HEK293T (cell line): ENCODE measurements around the gene TARS3.

Source experiments
- CTCF ChIA-PET: fragments of 350-600 bp; formaldehyde crosslinking; extraction: SDS; loops from one replicate; lab custom pipeline; 2021; ENCODE audit warnings: antibody characterized with exemption, inconsistent platforms; lab: Yijun Ruan, JAX
- POLR2A ChIA-PET: fragments of 350-600 bp; formaldehyde crosslinking; extraction: SDS; loops from one replicate; lab custom pipeline; 2020; ENCODE audit warnings: antibody characterized with exemption, inconsistent platforms; lab: Yijun Ruan, JAX
- DNase-seq: peaks from one replicate; pipeline ENCODE4 v3.0.0; 2012; ENCODE audit warnings: mixed read lengths; ENCODE audit errors: extremely low spot score
- ARNT ChIP-seq: fragments of 450-650 bp; IDR thresholded peaks from 2 replicates; pipeline ENCODE4 v1.6.1; 2017; ENCODE audit warnings: mild to moderate bottlenecking
- BHLHE40 ChIP-seq: fragments of 450-650 bp; IDR thresholded peaks from 2 replicates; pipeline ENCODE4 v1.6.1; 2016; ENCODE audit warnings: mild to moderate bottlenecking, moderate library complexity, borderline replicate concordance
- CTBP1 ChIP-seq: fragments of 450-650 bp; IDR thresholded peaks from 2 replicates; pipeline ENCODE4 v1.6.1; 2016; ENCODE audit warnings: borderline replicate concordance
- ELF4 ChIP-seq: fragments of 450-650 bp; IDR thresholded peaks from 2 replicates; pipeline ENCODE4 v1.6.1; 2017; ENCODE audit warnings: antibody characterized with exemption
- FOXA1 ChIP-seq: fragments of 450-650 bp; IDR thresholded peaks from 2 replicates; pipeline ENCODE4 v1.6.1; 2016; ENCODE audit warnings: mild to moderate bottlenecking
- FOXK2 ChIP-seq: fragments of 450-650 bp; IDR thresholded peaks from 2 replicates; pipeline ENCODE4 v1.6.1; 2016; ENCODE audit warnings: mild to moderate bottlenecking
- FOXM1 ChIP-seq: fragments of 450-650 bp; IDR thresholded peaks from 2 replicates; pipeline ENCODE4 v1.6.1; 2017; ENCODE audit warnings: mild to moderate bottlenecking, borderline replicate concordance
- HDGF ChIP-seq: fragments of 450-650 bp; IDR thresholded peaks from 2 replicates; pipeline ENCODE4 v1.6.1; 2017; ENCODE audit warnings: antibody characterized with exemption, borderline replicate concordance
- L3MBTL2 ChIP-seq: fragments of 450-650 bp; conservative IDR thresholded peaks from 2 replicates; pipeline ENCODE4 v1.6.1; 2016; ENCODE audit warnings: mild to moderate bottlenecking
- LEF1 ChIP-seq: fragments of 450-650 bp; IDR thresholded peaks from 2 replicates; pipeline ENCODE4 v1.6.1; 2017; ENCODE audit warnings: mild to moderate bottlenecking, borderline replicate concordance
- NFRKB ChIP-seq: fragments of 450-650 bp; IDR thresholded peaks from 2 replicates; pipeline ENCODE4 v1.6.1; 2016; ENCODE audit warnings: mild to moderate bottlenecking, moderate library complexity
- SP1 ChIP-seq: fragments of 450-650 bp; IDR thresholded peaks from 2 replicates; pipeline ENCODE4 v1.6.1; 2017
- SUZ12 ChIP-seq: fragments of 450-650 bp; IDR thresholded peaks from 2 replicates; pipeline ENCODE4 v1.6.1; 2016; ENCODE audit warnings: mild to moderate bottlenecking
- TARDBP ChIP-seq: fragments of 450-650 bp; IDR thresholded peaks from 2 replicates; pipeline ENCODE4 v1.6.1; 2016
- ZNF384 ChIP-seq: fragments of 450-650 bp; IDR thresholded peaks from 2 replicates; pipeline ENCODE4 v1.6.1; 2016
- TF ChIP-seq, protein P1 (sequence below): fragments of 450-650 bp; IDR thresholded peaks from 2 replicates; pipeline ENCODE4 v1.6.1; 2016

Gene TARS3

DNA sequence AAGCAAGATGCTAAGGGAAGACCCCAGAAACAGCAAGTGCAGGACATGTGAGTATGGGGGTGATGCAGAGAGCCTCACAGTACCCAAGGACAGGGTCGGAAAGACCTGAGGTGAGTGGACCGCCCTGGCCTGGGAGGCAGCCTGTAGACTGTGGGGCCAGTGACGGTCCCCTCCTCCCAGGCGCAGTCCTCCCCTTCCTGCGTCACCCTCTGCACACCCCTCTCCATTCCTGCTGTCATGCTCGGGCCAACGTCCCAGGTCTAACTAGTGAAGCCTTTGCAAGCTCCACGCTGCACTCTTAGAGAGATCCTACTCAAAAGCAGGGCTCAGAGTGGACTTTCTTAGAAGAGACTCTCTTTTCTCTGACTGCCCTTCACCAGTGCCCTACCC is 113.7 kb downstream of the TARS3 start:
- no peak for DNase-seq
- TF ChIP-seq NFRKB, result no peak
- TF ChIP-seq, protein P1, sequence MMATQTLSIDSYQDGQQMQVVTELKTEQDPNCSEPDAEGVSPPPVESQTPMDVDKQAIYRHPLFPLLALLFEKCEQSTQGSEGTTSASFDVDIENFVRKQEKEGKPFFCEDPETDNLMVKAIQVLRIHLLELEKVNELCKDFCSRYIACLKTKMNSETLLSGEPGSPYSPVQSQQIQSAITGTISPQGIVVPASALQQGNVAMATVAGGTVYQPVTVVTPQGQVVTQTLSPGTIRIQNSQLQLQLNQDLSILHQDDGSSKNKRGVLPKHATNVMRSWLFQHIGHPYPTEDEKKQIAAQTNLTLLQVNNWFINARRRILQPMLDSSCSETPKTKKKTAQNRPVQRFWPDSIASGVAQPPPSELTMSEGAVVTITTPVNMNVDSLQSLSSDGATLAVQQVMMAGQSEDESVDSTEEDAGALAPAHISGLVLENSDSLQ, result no peak
- TF ChIP-seq SUZ12, result no peak
- TF ChIP-seq ELF4, result no peak
- no peak for TF ChIP-seq ARNT
- TF ChIP-seq LEF1, result no peak
- no peak for TF ChIP-seq ZNF384
- TF ChIP-seq FOXK2, result no peak
- no peak for TF ChIP-seq SP1
- TF ChIP-seq HDGF, result no peak
- TF ChIP-seq TARDBP, result no peak
- TF ChIP-seq CTBP1, result no peak
- TF ChIP-seq FOXA1, result no peak
- no peak for TF ChIP-seq L3MBTL2
- no peak for TF ChIP-seq FOXM1
- no peak for TF ChIP-seq BHLHE40
- ChIA-PET POLR2A (no interaction called here), CTCF (interaction anchor here (1.0 kb wide), 1 partner anchor 31 kb away, joined by 3 read pairs; no protein-coding TSS in a partner anchor)

GRCh38 chr15:101609742-101610610 is 114.3 kb downstream of the TARS3 start:
- POLR2A ChIA-PET, result no interaction called here
- DNase-seq, result peak; percentile 11
- TF ChIP-seq, protein P1, result no peak
- no peak for TF ChIP-seq FOXK2
- TF ChIP-seq SP1, result no peak
- TF ChIP-seq L3MBTL2, result no peak
- TF ChIP-seq LEF1, result no peak
- no peak for TF ChIP-seq HDGF
- no peak for TF ChIP-seq TARDBP
- TF ChIP-seq ELF4, result no peak
- no peak for TF ChIP-seq ZNF384
- TF ChIP-seq FOXA1, result no peak
- CTCF ChIA-PET, result interaction anchor here (1.0 kb wide), 1 partner anchor 32 kb away, joined by 3 read pairs; no protein-coding TSS in a partner anchor

DNA sequence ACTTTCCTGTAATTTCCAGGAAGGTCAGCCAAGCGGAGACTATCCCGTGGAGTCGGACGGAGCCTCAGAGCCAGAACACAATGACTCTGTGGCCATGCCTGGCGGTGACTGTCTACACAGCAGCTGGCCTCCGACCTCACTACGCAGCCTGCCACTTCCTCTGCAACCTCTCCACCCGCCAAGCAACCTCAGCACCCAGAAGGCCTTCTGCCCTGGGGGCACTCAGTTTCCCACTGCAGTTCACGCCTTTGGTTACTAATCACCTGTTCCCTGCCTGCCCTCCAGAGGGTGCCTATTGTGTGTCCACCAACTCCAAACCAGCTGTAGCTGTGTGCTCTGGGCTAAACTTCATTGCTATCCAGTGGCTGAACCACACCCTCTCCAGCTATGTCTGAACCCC is 116.1 kb downstream of the TARS3 start:
- peak; percentile 27 for DNase-seq
- TF ChIP-seq FOXK2, result no peak
- no peak for TF ChIP-seq SP1
- TF ChIP-seq LEF1, result no peak
- TF ChIP-seq L3MBTL2, result no peak
- TF ChIP-seq SUZ12, result no peak
- TF ChIP-seq HDGF, result no peak
- no peak for TF ChIP-seq NFRKB
- TF ChIP-seq, protein P1, result no peak
- TF ChIP-seq ZNF384, result no peak
- TF ChIP-seq BHLHE40, result no peak
- no peak for TF ChIP-seq FOXA1
- no peak for TF ChIP-seq CTBP1
- no peak for TF ChIP-seq ARNT
- TF ChIP-seq TARDBP, result no peak
- TF ChIP-seq ELF4, result no peak
- no peak for TF ChIP-seq FOXM1
- CTCF ChIA-PET, result interaction anchor here (0.6 kb wide), 1 partner anchor 33 kb away, joined by 3 read pairs; no protein-coding TSS in a partner anchor
- POLR2A ChIA-PET, result no interaction called here

DNA sequence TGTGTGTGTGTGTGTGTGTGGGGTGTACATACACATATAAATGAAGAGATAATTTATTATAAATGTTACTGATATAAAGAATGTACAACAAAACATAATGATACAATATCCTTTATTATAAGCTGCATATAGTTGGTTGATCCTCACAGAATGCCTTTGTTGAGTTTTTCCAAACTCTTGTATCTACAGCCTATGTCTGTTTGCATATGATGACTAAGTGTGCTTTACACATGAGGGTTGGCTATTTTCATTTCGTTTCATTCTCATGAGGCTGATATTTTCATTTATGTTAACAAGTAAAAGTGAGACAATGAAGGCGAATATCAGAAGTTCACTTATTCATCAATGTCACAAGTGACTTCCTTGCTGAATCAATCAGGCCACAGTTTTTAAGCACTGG is 117.2 kb downstream of the TARS3 start:
- ChIA-PET CTCF (no interaction called here), POLR2A (no interaction called here)
- DNase-seq, result no peak
- TF ChIP-seq HDGF (no peak), ELF4 (no peak), NFRKB (no peak), ZNF384 (no peak), SUZ12 (no peak), BHLHE40 (no peak), FOXK2 (no peak), L3MBTL2 (no peak), FOXM1 (no peak), ARNT (no peak), TARDBP (no peak), SP1 (no peak), LEF1 (no peak), FOXA1 (no peak), CTBP1 (no peak)
- TF ChIP-seq, protein P1, result no peak

DNA sequence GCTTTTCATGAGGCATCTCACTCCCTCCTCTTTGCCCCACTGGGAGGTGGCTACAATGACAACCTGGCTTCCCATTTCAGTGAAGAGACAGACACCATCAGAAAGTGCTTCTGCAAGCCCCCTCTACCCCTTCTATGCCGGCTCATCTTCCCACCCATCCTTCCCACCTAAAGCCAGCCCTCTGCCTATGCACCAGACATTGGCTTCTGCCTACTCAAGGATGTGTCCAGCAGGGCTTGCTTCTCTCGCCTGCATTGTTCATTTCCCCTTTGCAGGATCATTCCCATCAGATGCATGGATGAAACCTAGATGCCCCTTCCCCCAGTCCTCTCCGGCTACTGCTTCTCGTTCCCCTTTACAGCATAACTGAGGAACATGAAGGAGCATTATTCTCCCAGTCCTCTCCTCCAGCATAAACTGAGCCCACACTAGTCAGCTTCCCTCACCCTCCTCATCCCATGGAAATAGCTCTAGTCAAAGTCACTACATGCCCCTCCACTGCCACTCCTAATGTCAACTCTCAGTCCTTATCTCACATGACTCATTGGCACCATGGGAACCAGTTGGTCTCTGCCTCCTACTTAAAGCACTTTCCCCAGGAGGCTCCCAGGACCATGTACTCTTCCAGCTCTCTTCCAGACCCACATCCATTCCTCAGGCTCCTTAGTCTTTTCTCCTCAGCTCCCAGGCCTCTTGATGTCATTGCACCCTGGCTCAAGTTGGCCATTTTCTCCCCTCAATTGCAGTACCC is 120.0 kb downstream of the TARS3 start:
- ChIA-PET POLR2A (no interaction called here), CTCF (no interaction called here)
- TF ChIP-seq NFRKB (no peak), L3MBTL2 (0 out of 2 replicates have a peak, but pooled peaks have one; percentile 12)
- peak; percentile 14 for DNase-seq
